Right ventricle myocardium inferior (tissue), 1 donor: ENCODE results near the gene DDHD1. TPM values are rescaled to one million over a fixed set of nuclear protein-coding genes. Genes with fewer than 3 reads are reported as not detected.
"Not testable (repeated sequence)": the region's sequence is repeated elsewhere in the genome, so short reads cannot be mapped to it uniquely, and the experiment has no call there.

ENCODE experiments used
- ATAC-seq: fragments of 200-7000 bp; cut with Tn5 transposase; one replicate; pipeline ENCODE4 v1.9.1; 2020; ENCODE audit warnings: mild to moderate bottlenecking, moderate library complexity
- DNase-seq: peaks from one replicate; pipeline ENCODE4 v3.0.0; 2021; ENCODE audit errors: missing footprints
- intact Hi-C: fragments of 100-400 bp; cut with DNase I; formaldehyde crosslinking; loops from one replicate; pipeline ENCODE4 v1.11.0; 2022
- total RNA-seq: library from RNA; stranded (reverse); fragmentation: NEBNext Ultra II Directional; extraction: Animal tissue kit (Norgen Biotek cat#: 25700); gene quantifications from one replicate; pipeline ENCODE4 v1.2.1, GENCODE V29; 2021
- donor health status: DM: no; HTN: yes; CAD: no; lungs with severe emphysema.

Gene DDHD1
- total RNA-seq, 1 donor from 2014 or later = 6.7 TPM

- DNase-seq (no peak), ATAC-seq (no peak)
- intact Hi-C loops = loop anchor here (10.0 kb wide), 1 partner anchor 139 kb away; no protein-coding TSS in a partner anchor
Observed at GRCh38 chr14:53156238-53156637, 3.1 kb upstream of the DDHD1 start.

GRCh38 chr14:53153702-53154112 is 584 bp upstream of the DDHD1 start:
- no peak for ATAC-seq
- intact Hi-C loops = loop anchor here (10.0 kb wide), 1 partner anchor 141 kb away; no protein-coding TSS in a partner anchor
- no peak for DNase-seq

GRCh38 chr14:53152184-53152886 is 788 bp downstream of the DDHD1 start:
- peak; percentile 47 for ATAC-seq
- intact Hi-C loops = loop anchor here (10.0 kb wide), 1 partner anchor 142 kb away; no protein-coding TSS in a partner anchor
- DNase-seq = peak; percentile 80

- DNase-seq (no peak), ATAC-seq (peak; percentile 26)
- intact Hi-C loops = loop anchor here (10.0 kb wide), 1 partner anchor 143 kb away; no protein-coding TSS in a partner anchor
Observed at GRCh38 chr14:53151523-53152183, 1.5 kb downstream of the DDHD1 start.

GRCh38 chr14:53149668-53150316 is 3.3 kb downstream of the DDHD1 start:
- no peak for DNase-seq
- ATAC-seq = no peak
- intact Hi-C loops = loop anchor here (10.0 kb wide), 1 partner anchor 145 kb away; no protein-coding TSS in a partner anchor

- intact Hi-C loops = no loop called here
- ATAC-seq (no peak), DNase-seq (no peak)
Observed at GRCh38 chr14:53148671-53149070, 4.5 kb downstream of the DDHD1 start.

GRCh38 chr14:53147893-53148292 is 5.2 kb downstream of the DDHD1 start:
- no peak for ATAC-seq
- no peak for DNase-seq
- intact Hi-C loops = no loop called here

- ATAC-seq (no peak), DNase-seq (no peak)
- intact Hi-C loops = no loop called here
Observed at GRCh38 chr14:53147208-53147607, 5.9 kb downstream of the DDHD1 start.

- intact Hi-C loops = no loop called here
- ATAC-seq (no peak), DNase-seq (no peak)
Observed at GRCh38 chr14:53146739-53147138, 6.4 kb downstream of the DDHD1 start.

GRCh38 chr14:53144244-53144643 is 8.9 kb downstream of the DDHD1 start:
- intact Hi-C loops = no loop called here
- ATAC-seq = no peak
- DNase-seq = no peak

- DNase-seq (no peak), ATAC-seq (no peak)
- intact Hi-C loops = no loop called here
Observed at GRCh38 chr14:53140585-53140984, 12.5 kb downstream of the DDHD1 start.

GRCh38 chr14:53137568-53138203 is 15.4 kb downstream of the DDHD1 start:
- intact Hi-C loops = no loop called here
- DNase-seq (no peak), ATAC-seq (no peak)

GRCh38 chr14:53130491-53130890 is 22.6 kb downstream of the DDHD1 start:
- DNase-seq, intact Hi-C loops, ATAC-seq: not testable (repeated sequence)

- DNase-seq = no peak
- no peak for ATAC-seq
- intact Hi-C loops = no loop called here
Observed at GRCh38 chr14:53128303-53129028, 24.7 kb downstream of the DDHD1 start.

- intact Hi-C loops = no loop called here
- ATAC-seq = no peak
- DNase-seq = no peak
Observed at GRCh38 chr14:53127832-53128231, 25.3 kb downstream of the DDHD1 start.

GRCh38 chr14:53127151-53127550 is 26.0 kb downstream of the DDHD1 start:
- ATAC-seq (no peak), DNase-seq (no peak)
- intact Hi-C loops = no loop called here

GRCh38 chr14:53126731-53127130 is 26.4 kb downstream of the DDHD1 start:
- intact Hi-C loops = no loop called here
- ATAC-seq (no peak), DNase-seq (no peak)

- intact Hi-C loops = no loop called here
- DNase-seq (no peak), ATAC-seq (no peak)
Observed at GRCh38 chr14:53124786-53125185, 28.3 kb downstream of the DDHD1 start.

- not testable (repeated sequence) for ATAC-seq
Observed at GRCh38 chr14:53121419-53121818, 31.7 kb downstream of the DDHD1 start.

More at GRCh38 chr14:53121419-53121818, 31.7 kb downstream of the DDHD1 start:
- intact Hi-C loops, DNase-seq: not testable (repeated sequence)
